Lung (tissue), 12 donors: ENCODE results near the gene JPH3. TPM values are rescaled to one million over a fixed set of nuclear protein-coding genes. Genes with fewer than 3 reads are reported as not detected.

Experiments
- ATAC-seq: fragments of 200-7000 bp; cut with Tn5 transposase; one replicate; pipeline ENCODE4 v1.9.1; 2020; ENCODE audit warnings: moderate number of reproducible peaks; ENCODE audit not compliant: insufficient read depth, low FRiP score
- DNase-seq, 3 donors: peaks; one replicate each; pipeline ENCODE4 v3.0.0-alpha.2; 2013 to 2017
- H3K27ac ChIP-seq, 2 donors: one replicate each; pipeline ENCODE4 v1.5.1; 2013; ENCODE audit warnings: mild to moderate bottlenecking in 2 of 2, moderate library complexity in 2 of 2, control low read depth in 1 of 2, inconsistent platforms in 1 of 2, low read depth in 1 of 2, low read length in 1 of 2
- H3K27me3 ChIP-seq, 3 donors: one replicate each; pipeline ENCODE4 v1.5.1; 2013; ENCODE audit warnings: low read length in 2 of 3; ENCODE audit not compliant: control insufficient read depth in 3 of 3, insufficient read depth in 3 of 3
- H3K36me3 ChIP-seq, 4 donors: one replicate each; pipeline ENCODE4 v1.5.1; 2013; ENCODE audit warnings: low read length in 4 of 4, mild to moderate bottlenecking in 1 of 4, moderate library complexity in 1 of 4; ENCODE audit not compliant: control insufficient read depth in 4 of 4, insufficient read depth in 4 of 4
- H3K4me1 ChIP-seq, 5 donors: one replicate each; pipeline ENCODE4 v1.5.1; 2013; ENCODE audit warnings: low read length in 5 of 5, mild to moderate bottlenecking in 2 of 5, moderate library complexity in 1 of 5; ENCODE audit not compliant: control insufficient read depth in 5 of 5, insufficient read depth in 5 of 5
- H3K4me3 ChIP-seq: one replicate; pipeline ENCODE4 v1.5.1; 2013; ENCODE audit warnings: mild to moderate bottlenecking, control low read depth, moderate library complexity
- H3K9ac ChIP-seq, 2 donors: one replicate each; pipeline ENCODE4 v1.5.1; 2013; ENCODE audit warnings: low read length in 2 of 2, control low read depth in 1 of 2; ENCODE audit not compliant: insufficient read depth in 1 of 2
- H3K9me3 ChIP-seq, 4 donors: one replicate each; pipeline ENCODE4 v1.5.1; 2013; ENCODE audit warnings: low read length in 3 of 4, mild to moderate bottlenecking in 1 of 4, moderate library complexity in 1 of 4; ENCODE audit not compliant: control insufficient read depth in 4 of 4, insufficient read depth in 3 of 4
- CTCF ChIP-seq: IDR thresholded peaks from 2 replicates; pipeline ENCODE4 v1.5.1; 2012; ENCODE audit warnings: mild to moderate bottlenecking; ENCODE audit errors: control extremely low read depth, extremely low read depth
- WGBS, 2 donors: extraction: QIAGEN DNeasy Blood & Tissue Kit; methylation state at CpG; one replicate each; pipeline ENCODE4 v1.1.7; 2013; 5-methylcytosine and 5-hydroxymethylcytosine counted together
- polyA plus RNA-seq, 2 donors: library from polyadenylated mRNA; stranded (reverse); fragments of 200-250 nt; gene quantifications; one replicate each; pipeline ENCODE4 v1.2.1, GENCODE V29; 2013
- total RNA-seq, 2 donors: library from RNA; depleted of rRNA in 1 of 2; stranded (reverse); fragments of >200 nt in 1 of 2; gene quantifications; one replicate each; pipeline ENCODE4 v1.2.1, GENCODE V29; 2014 to 2021
- donor health status: control.
- donor health status: control.
- donor health status: Bipolar disorder and iron deficiency.
- donor health status: healthy.
- donor health status: DM: yes; HTN: yes; CAD: no.

The JPH3 gene
- total and polyA plus RNA-seq, 4 donors, result 0.04 to 0.68 (median 0.13) TPM

- Histone ChIP-seq H3K36me3 (no peaks in the 10 kb centered on the region), H3K4me3 (no peak overlapping the region), H3K9me3 (no peaks in the 10 kb centered on the region), H3K27me3 (no peaks in the 10 kb centered on the region), H3K4me1 (peaks cover 0 to 12% (median 5%) of the 10 kb centered on the region in 5 donors), H3K9ac (no peak overlapping the region), H3K27ac (no peak overlapping the region)
- TF ChIP-seq CTCF, result no peak
- DNase-seq, result no peak
- ATAC-seq, result no peak
- 83 to 85% methylated on average over 6 of the region's 6 CpGs for WGBS, 2 donors
Observed at GRCh38 chr16:87563022-87563421, 39.3 kb upstream of the JPH3 start.

GRCh38 chr16:87563714-87564523, 38.4 kb upstream of the JPH3 start:
- WGBS, 2 donors, result 84 to 85% methylated on average over 44 of the region's 44 CpGs
- Histone ChIP-seq H3K9me3 (no peaks in the 10 kb centered on the region), H3K4me3 (no peak overlapping the region), H3K4me1 (peaks cover 0 to 11% (median 5%) of the 10 kb centered on the region in 5 donors), H3K9ac (no peak overlapping the region), H3K27ac (no peak overlapping the region), H3K36me3 (no peaks in the 10 kb centered on the region), H3K27me3 (no peaks in the 10 kb centered on the region)
- no peak for TF ChIP-seq CTCF
- ATAC-seq, result no peak
- no peak for DNase-seq

GRCh38 chr16:87564524-87564778, 37.9 kb upstream of the JPH3 start:
- H3K9me3 ChIP-seq, result no peaks in the 10 kb centered on the region
- 96 to 98% methylated on average over 6 of the region's 6 CpGs for WGBS, 2 donors

More at GRCh38 chr16:87564524-87564778, 37.9 kb upstream of the JPH3 start:
- Histone ChIP-seq H3K36me3 (no peaks in the 10 kb centered on the region), H3K27me3 (no peaks in the 10 kb centered on the region), H3K9ac (no peak overlapping the region), H3K4me3 (no peak overlapping the region), H3K4me1 (peaks cover 0 to 9% (median 5%) of the 10 kb centered on the region in 5 donors), H3K27ac (no peak overlapping the region)
- DNase-seq (no peak), ATAC-seq (no peak)
- TF ChIP-seq CTCF, result no peak
